Heart right ventricle (tissue), 16 donors: Measurements from ENCODE around the gene EIF4E3. TPM values are rescaled to one million over a fixed set of nuclear protein-coding genes. Genes with fewer than 3 reads are reported as not detected.

ENCODE experiments used
- ATAC-seq, 8 donors: fragments of 200-7000 bp; cut with Tn5 transposase; one replicate each; pipeline ENCODE4 v1.9.1; 2020; ENCODE audit warnings: mild to moderate bottlenecking in 8 of 8, moderate library complexity in 8 of 8, moderate number of reproducible peaks in 1 of 8
- DNase-seq, 2 donors: peaks; one replicate each; pipeline ENCODE4 v3.0.0-alpha.2; 2020
- H3K27ac ChIP-seq, 10 donors: fragments of 200-600 bp; sonication (generic) in 2 of 10; one replicate each; pipeline versions ENCODE4 v1.5.0 to v1.8.0; 2020 to 2022; ENCODE audit warnings: mild to moderate bottlenecking in 3 of 10
- H3K27me3 ChIP-seq, 7 donors: fragments of 200-600 bp; one replicate each; pipeline ENCODE4 v1.8.0; 2021 to 2022; ENCODE audit warnings: mild to moderate bottlenecking in 2 of 7
- H3K36me3 ChIP-seq, 9 donors: fragments of 200-600 bp; sonication (generic) in 1 of 9; one replicate each; pipeline versions ENCODE4 v1.5.0 to v1.8.0; 2020 to 2022; ENCODE audit warnings: mild to moderate bottlenecking in 2 of 9
- H3K4me1 ChIP-seq, 9 donors: fragments of 200-600 bp; sonication (generic) in 1 of 9; one replicate each; pipeline versions ENCODE4 v1.5.0 to v1.8.0; 2020 to 2022; ENCODE audit warnings: mild to moderate bottlenecking in 4 of 9
- H3K4me3 ChIP-seq, 10 donors: fragments of 200-600 bp; sonication (generic) in 2 of 10; one replicate each; pipeline versions ENCODE4 v1.5.0 to v1.8.0; 2020 to 2022; ENCODE audit warnings: mild to moderate bottlenecking in 7 of 10, moderate library complexity in 2 of 10
- H3K9me3 ChIP-seq, 11 donors: fragments of 200-600 bp in 10 of 11; sonication (generic) in 2 of 11; one replicate each; pipeline versions ENCODE4 v1.5.0 to v1.8.0; 2013 to 2022; ENCODE audit warnings: mild to moderate bottlenecking in 2 of 11, control low read depth in 1 of 11, moderate library complexity in 1 of 11
- WGBS, 2 donors: extraction: QIAGEN DNeasy Blood & Tissue Kit; methylation state at CpG; one replicate each; pipeline ENCODE4 v1.1.7; 2013; ENCODE audit warnings: inconsistent platforms in 1 of 2; 5-methylcytosine and 5-hydroxymethylcytosine counted together
- intact Hi-C, 10 donors: fragments of 100-400 bp; cut with DNase I; formaldehyde crosslinking; loops; one replicate each; pipeline versions ENCODE4 v1.11.1 to v1.14.2; 2022
- polyA plus RNA-seq, 2 donors: library from polyadenylated mRNA; stranded (reverse); fragments of 200-250 nt; gene quantifications; one replicate each; pipeline ENCODE4 v1.2.3, GENCODE V29; 2013
- total RNA-seq, 10 donors: library from RNA; stranded (reverse); fragmentation: NEBNext Ultra II Directional in 3 of 10; extraction: Animal tissue kit (Norgen Biotek cat#: 25700) in 3 of 10; gene quantifications; one replicate each; pipeline versions ENCODE4 v1.2.1 to v1.2.4, GENCODE V29; 2021 to 2023
- TF ChIP-seq, protein P1 (sequence below), 9 donors: fragments of 200-600 bp; sonication (generic) in 2 of 9; IDR thresholded peaks; one replicate each; pipeline versions ENCODE4 v1.5.0 to v1.8.0; 2021 to 2022; ENCODE audit warnings: antibody characterized with exemption in 9 of 9, mild to moderate bottlenecking in 5 of 9, moderate library complexity in 1 of 9
- donor health status: Arrhythmogenic right ventricular cardiomyopathy.
- donor health status: ischemic (EF 13 %, LVEDD 7.1; RV severe dilation, severe dysfunction).
- donor health status: healthy with polysubstance abuse.
- donor health status: DM: no; HTN: yes; CAD: no.
- donor health status: DM: no; HTN: no; CAD: no.
- donor health status: ischemic (EF 25% LVEDD 6.9; RV normal size, moderate dysfunction).
- donor health status: ischemic (EF 25% LVEDD 5.7; RV mildly dilated, moderate dysfunction).
- donor health status: healthy.
- donor health status: DM: yes; HTN: yes; CAD: no.
- donor health status: Ischemic cardiomyopathy.
- donor health status: ischemic (EF 35%, LVEDD 5.7; RV mildly dilated, moderate dysfunction).
- donor health status: nonischemic (EF 11% LVEDD 7.7; RV severe dilation, severe dysfunction).
- donor health status: DM: yes; HTN: yes; CAD: no.
- donor health status: PGD.
- donor health status: ischemic (EF 29% LVEDD 5.4; RV normal size, mild dysfunction).
- donor health status: nonischemic (EF 23%, LVEDD 6.1; RV moderate dilation, normal function).

The EIF4E3 gene
- total and polyA plus RNA-seq, 12 donors, result 12.9 to 58.1 (median 52.5) TPM

DNA sequence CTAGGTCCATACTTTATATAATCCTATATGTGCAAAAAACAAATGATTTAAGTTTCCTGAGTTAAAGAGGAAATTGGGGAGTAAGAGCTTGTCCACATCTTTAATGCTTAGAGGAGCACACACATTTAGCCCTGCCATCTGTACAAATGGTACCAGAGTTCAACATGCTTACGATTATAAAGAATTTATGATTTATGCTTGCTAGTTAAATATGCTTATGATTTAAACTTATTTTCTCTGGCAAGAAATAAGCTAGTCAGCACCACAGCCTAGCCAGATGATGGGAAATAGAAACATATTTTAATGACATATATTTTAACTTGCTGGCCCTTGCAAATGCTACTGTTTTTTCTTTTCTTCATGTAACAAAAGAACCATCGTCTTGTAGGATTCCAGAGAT is 48.3 kb downstream of the EIF4E3 start:
- 87 to 89% methylated on average over 2 of the region's 2 CpGs for WGBS, 2 donors

DNA sequence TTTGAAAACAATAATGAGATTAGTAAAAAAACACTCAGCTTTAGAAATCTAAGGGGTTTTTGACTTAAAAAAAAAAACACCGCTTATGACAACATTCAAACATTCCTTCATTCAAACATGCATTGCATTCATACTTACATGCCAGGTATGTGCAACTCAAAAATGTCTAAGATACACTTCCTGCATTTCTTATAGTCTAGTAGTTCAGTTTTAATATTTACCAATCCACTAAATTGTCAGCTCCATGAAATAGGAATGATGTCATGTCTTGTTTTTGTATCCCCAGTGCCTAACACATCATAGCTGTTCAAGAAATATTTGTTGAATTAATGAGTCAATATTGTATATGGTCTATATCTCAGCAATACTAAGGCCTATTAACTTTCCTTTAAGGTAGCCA is 51.7 kb downstream of the EIF4E3 start:
- WGBS, 2 donors, result 97% methylated on average over 1 of the region's 1 CpG
- Histone ChIP-seq H3K27me3 (no peaks in the 10 kb centered on the region), H3K36me3 (no peaks in the 10 kb centered on the region), H3K4me1 (no peaks in the 10 kb centered on the region), H3K27ac (no peak overlapping the region), H3K4me3 (no peak overlapping the region), H3K9me3 (no peaks in the 10 kb centered on the region)
- DNase-seq (no peak), ATAC-seq (no peak)
- intact Hi-C loops, result no loop called here
- TF ChIP-seq, protein P1, sequence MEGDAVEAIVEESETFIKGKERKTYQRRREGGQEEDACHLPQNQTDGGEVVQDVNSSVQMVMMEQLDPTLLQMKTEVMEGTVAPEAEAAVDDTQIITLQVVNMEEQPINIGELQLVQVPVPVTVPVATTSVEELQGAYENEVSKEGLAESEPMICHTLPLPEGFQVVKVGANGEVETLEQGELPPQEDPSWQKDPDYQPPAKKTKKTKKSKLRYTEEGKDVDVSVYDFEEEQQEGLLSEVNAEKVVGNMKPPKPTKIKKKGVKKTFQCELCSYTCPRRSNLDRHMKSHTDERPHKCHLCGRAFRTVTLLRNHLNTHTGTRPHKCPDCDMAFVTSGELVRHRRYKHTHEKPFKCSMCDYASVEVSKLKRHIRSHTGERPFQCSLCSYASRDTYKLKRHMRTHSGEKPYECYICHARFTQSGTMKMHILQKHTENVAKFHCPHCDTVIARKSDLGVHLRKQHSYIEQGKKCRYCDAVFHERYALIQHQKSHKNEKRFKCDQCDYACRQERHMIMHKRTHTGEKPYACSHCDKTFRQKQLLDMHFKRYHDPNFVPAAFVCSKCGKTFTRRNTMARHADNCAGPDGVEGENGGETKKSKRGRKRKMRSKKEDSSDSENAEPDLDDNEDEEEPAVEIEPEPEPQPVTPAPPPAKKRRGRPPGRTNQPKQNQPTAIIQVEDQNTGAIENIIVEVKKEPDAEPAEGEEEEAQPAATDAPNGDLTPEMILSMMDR (IDR thresholded peaks at IDR 0.05), result no peak

More for the DNA sequence above, 48.3 kb downstream of the EIF4E3 start:
- Histone ChIP-seq H3K27ac (no peak overlapping the region), H3K36me3 (no peaks in the 10 kb centered on the region), H3K9me3 (no peaks in the 10 kb centered on the region), H3K4me1 (peaks cover 0 to 14% (median 4%) of the 10 kb centered on the region in 9 donors), H3K27me3 (no peaks in the 10 kb centered on the region), H3K4me3 (no peak overlapping the region)
- DNase-seq (no peak), ATAC-seq (no peak)
- intact Hi-C loops, result no loop called here
- TF ChIP-seq, protein P1 (IDR thresholded peaks at IDR 0.05), result no peak

DNA sequence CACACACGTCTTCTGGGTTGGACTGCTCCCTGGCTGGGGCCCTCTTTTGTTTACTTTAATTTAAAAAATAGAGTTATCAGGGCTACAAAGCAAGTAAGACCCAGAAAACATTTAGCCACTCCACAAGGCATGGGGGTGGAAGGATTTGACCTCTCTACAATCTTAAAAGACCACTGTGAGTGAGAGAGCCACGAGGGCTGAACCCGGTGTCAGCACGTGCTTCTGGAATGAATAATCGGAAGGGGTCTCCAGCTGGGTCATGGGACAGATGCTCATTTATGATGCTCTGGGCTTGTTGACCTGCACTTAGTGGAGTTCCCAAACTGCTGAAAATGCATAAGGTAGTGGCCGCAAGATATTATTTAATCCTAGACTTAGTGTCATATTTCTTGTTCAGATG is 52.4 kb downstream of the EIF4E3 start:
- intact Hi-C loops, result no loop called here
- Histone ChIP-seq H3K4me1 (no peaks in the 10 kb centered on the region), H3K4me3 (no peak overlapping the region), H3K27ac (no peak overlapping the region), H3K36me3 (no peaks in the 10 kb centered on the region), H3K27me3 (no peaks in the 10 kb centered on the region), H3K9me3 (peaks cover 0 to 5% (median 0%) of the 10 kb centered on the region in 11 donors)
- WGBS, 2 donors, result 85% methylated on average over 6 of the region's 6 CpGs
- TF ChIP-seq, protein P1 (IDR thresholded peaks at IDR 0.05), result no peak
- no peak for DNase-seq
- no peak for ATAC-seq

DNA sequence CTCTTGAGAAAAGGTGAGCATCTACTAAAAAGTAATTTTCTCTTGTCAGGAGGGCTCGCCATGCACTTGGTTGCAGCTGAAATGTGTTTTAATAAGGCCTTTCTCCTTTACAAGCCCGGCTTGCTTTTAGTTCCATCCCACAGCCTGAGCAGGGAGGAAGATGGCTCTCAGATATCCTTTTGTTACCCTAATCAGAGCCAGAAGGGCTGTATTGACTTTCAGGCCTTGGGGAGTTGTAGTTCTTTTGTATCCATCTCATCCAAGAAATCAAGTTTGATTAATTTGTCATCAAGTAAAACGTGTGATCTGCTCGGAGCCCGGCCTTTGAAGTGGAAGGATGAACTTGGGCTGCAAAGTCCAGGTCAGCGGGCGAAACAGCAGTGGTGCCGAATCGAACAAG is 52.9 kb downstream of the EIF4E3 start:
- TF ChIP-seq, protein P1 (IDR thresholded peaks at IDR 0.05), result no peak
- H3K36me3 ChIP-seq, result no peaks in the 10 kb centered on the region
- no peak overlapping the region for H3K4me3 ChIP-seq
- no peak for ATAC-seq
- 87 to 89% methylated on average over 9 of the region's 9 CpGs for WGBS, 2 donors
- H3K4me1 ChIP-seq, result no peaks in the 10 kb centered on the region
- H3K27ac ChIP-seq, result no peak overlapping the region
- intact Hi-C loops, result no loop called here
- H3K9me3 ChIP-seq, result peaks cover 0 to 8% (median 0%) of the 10 kb centered on the region in 11 donors
- DNase-seq, result no peak
- H3K27me3 ChIP-seq, result no peaks in the 10 kb centered on the region
